HG03442 (cell line): ENCODE results near the gene GPRC5B.

ENCODE experiments used
- ATAC-seq: cut with Tn5 transposase; IDR thresholded peaks from one replicate; pipeline ENCODE4 v1.9.1; 2021; ENCODE audit warnings: mild to moderate bottlenecking, moderate library complexity; ENCODE audit not compliant: unreplicated experiment

Gene GPRC5B

DNA sequence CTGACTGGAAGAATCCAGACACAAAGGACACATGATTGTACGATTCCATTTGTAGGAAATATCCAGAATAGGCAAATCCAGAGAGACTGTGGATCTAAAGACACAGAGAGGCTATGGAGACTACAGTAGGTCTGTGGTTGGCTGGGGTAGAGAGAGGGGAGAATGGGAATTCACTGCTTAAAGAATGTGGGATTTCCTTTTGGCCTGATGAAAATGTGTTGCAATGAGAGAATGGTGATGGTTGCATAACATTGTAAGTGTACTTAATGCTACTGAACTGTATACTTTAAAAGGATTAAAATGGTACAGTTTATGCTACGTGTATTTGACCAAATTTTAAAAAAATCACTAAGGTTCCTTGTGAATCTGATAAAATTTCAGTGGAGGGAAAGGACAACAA is 62.1 kb downstream of the GPRC5B start:
- no peak for ATAC-seq

DNA sequence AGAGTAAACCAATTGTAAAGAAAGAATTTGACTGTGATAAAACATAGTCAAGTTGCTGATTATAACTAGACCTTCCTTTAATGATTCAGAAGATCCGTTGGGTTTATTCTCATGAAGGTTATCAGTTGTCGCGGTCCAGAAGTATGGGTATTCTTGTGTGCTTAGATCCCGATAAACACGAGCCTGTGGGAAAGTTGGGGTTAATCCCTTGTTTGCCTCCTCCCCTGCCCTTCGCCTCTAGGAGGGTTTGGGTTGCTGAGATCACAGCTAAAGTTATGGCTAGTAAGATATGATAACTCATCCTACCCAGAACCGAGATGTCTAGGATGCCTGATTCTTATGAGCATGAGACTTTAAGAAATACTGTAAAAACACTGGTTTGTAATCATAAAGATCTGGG is 66.8 kb downstream of the GPRC5B start:
- ATAC-seq: no peak

DNA sequence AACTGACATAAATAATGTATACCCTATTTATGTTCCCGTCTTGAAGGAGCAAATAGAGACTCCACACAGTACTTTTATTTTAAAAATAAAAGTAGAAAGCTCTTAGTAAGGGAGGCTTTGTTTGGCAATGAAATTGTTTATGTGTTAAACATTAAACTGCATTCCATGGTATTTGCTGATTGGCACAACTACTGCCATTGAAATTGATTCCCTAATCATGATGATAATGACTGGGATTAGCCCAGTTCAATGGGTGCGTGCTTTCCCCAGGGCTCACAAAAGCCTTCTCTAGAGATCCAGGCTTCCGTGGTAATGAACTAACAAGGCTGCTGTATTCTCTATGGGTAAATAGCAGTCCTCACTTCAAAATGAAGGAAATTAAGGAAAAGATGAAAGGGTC is 67.5 kb downstream of the GPRC5B start:
- ATAC-seq: no peak

DNA sequence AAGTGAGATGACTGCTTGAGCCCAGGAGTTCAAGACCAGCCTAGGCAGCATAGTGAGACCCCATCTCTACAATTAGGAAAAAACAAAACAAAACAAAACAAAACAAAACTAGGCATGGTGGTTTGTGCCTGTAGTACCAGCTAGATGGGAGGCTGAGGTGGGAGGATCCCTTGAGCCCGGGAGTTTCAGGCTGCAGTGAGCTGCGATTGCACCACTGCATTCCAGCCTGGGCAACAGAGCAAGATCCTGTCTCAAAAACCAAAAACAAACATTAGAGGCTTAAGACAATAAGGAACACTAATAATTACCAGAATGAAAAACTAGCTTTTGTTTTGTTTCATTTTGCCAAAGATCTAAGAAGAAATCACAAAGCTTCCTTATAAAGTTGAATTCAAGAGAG is 69.2 kb downstream of the GPRC5B start:
- no peak for ATAC-seq

DNA sequence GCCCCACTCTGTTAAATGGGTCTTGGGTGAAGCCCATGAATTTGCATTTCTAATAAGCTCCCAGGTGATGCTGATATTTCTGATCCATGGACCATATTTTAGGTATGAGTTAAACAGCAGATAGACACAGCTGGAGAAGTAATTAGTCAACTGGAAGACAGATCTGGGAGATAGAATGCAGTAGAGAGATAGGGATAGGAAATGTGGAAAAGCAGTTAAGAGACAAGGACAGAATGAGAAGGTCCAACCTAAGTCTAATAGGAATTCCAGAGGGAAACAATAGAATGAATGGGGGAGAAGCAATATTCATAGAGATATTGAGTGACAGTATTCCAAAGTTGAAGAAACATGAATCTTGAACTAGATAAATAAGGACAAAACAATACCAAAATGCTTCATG is 71.7 kb downstream of the GPRC5B start:
- ATAC-seq: no peak

DNA sequence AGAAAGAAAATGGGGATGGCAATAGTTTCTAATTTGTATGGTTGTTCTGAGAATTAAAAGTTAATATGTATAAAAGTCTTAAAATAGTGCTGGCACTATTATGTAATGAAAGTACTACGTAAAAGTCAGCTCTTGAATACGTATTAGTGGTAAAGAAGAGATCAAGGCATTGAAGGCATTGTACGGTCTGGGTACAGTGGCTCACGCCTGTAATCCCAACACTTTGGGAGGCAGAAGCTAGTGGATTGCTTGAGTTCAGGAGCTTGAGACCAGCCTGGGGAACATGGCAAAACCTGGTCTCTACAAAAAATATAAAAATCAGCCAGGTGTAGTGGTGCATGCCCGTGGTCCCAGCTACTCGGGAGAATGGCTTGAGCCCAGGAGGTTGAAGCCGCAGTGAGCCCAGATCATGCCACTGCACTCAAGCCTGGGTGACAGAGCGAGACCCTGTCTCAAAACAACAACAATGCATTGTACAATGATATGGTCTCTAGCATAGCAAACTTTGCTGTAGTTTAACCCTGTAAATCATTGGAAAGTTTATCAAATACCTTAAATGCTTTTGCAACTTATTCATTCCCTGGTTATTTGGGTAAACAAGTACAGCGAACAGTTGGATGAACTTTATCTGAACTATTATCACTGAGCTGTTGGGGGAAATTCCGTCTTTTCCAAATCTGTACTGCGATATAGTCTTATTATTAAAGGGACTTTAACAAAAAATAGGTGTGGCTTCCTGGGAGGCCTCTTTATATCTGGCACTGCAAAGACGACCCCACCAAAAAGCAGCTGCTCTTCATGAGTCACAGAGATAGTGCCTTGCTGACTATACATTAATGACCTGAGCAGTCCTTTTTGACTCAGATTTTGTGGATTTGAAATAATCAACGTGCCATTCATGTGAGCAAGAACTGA is 73.6 kb downstream of the GPRC5B start:
- ATAC-seq: no peak

DNA sequence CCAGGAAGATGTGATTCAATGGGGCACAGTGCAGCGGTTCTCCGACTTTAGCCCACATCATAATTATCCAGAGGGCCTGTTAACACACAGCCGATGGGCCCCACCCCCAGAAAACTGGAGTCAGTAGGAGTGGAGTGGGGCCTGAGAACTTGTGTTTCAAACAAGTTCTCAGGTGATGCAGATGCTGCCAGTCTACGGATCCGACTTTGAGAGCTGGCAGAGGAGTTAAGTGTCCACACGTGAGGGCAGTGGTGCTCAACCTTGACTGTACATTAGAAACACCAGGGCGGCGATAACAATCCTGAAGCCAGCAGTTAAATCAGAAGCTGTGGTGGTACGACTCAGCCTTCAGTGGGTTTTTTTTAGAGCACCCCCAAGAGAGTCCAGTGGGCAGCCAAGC is 75.0 kb downstream of the GPRC5B start:
- no peak for ATAC-seq

DNA sequence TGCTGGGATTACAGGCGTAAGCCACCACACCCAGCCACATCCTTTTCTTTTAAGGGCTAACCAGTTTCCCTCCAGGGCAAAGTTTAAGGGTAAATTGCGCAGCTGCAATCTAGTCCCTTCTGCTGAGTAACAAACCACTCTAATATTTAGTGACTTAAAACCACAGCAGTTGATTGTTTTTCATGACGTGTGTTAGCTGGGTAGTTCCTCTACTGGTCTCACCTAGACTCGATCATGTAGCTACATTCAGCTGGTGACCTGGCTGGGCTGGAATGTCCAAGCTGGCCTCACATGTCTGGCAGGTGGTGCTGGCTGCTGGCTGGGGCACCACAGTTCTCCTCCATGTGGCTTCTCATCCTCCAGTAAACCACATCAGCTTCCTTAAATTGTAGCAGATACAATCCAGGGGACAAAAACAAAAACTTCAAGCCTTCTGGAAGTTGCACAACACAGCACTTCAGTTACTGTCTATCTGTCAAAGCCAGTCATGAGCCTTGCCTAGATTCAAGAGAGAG is 75.5 kb downstream of the GPRC5B start:
- ATAC-seq: no peak

DNA sequence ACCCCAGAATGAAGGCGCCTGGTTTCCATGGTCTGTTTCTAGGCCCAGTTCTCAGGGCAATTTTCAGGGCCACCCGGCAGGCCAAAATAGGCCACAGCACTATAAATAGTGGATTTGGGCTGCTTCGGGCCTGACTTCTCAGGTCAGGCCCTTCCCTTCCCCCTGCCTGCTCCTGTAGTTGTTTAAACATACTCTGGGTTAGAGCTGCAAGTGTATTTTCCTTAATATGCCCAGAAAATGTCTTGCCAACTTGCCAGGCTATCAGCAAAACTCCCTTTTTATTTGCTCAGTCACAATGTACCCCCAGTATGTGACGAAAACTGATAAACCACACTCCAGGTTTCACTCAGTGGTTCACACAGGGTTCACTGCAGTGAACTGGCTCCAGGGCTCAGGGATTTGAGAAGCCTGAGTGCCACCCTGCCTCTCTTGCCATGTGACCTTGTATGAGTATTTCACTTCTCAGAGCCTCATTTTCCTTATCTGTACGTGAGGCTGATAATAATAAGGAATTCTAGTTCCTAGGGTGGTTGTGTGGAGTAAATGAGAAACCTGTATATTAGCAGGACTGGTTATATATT is 76.5 kb downstream of the GPRC5B start:
- no peak for ATAC-seq
